Neural crest cell (in vitro differentiated cells): Measurements from ENCODE around the gene MFSD8. TPM values are rescaled to one million over a fixed set of nuclear protein-coding genes. Genes with fewer than 3 reads are reported as not detected.

Experiments used
- DNase-seq: peaks from one replicate; pipeline ENCODE4 v3.0.0; 2021; ENCODE audit warnings: low read depth, mixed read lengths, low spot score
- H3K27ac Mint-ChIP-seq: one replicate; pipeline ENCODE4 v1.8.0; 2021; ENCODE audit warnings: mild to moderate bottlenecking, mixed read lengths; ENCODE audit not compliant: unreplicated experiment
- H3K27me3 Mint-ChIP-seq: 2 replicates; pipeline ENCODE4 v1.8.0; 2021; ENCODE audit warnings: low read depth, mild to moderate bottlenecking, mixed read lengths
- H3K36me3 Mint-ChIP-seq: 2 replicates; pipeline ENCODE4 v1.8.0; 2021; ENCODE audit warnings: low read depth, mild to moderate bottlenecking, mixed read lengths
- H3K4me1 Mint-ChIP-seq: 2 replicates; pipeline ENCODE4 v1.8.0; 2021; ENCODE audit warnings: mixed read lengths
- H3K4me3 Mint-ChIP-seq: one replicate; pipeline ENCODE4 v1.8.0; 2021; ENCODE audit warnings: mild to moderate bottlenecking, mixed read lengths
- H3K9me3 Mint-ChIP-seq: 2 replicates; pipeline ENCODE4 v1.8.0; 2021; ENCODE audit warnings: mixed read lengths
- total RNA-seq: library from RNA; stranded (reverse); gene quantifications from 2 replicates; pipeline ENCODE4 v1.2.1, GENCODE V29; 2021
- TF ChIP-seq, protein P1 (sequence below): fragments of 200-600 bp; sonication (generic); conservative IDR thresholded peaks from 2 replicates; pipeline ENCODE4 v1.5.0; 2021; ENCODE audit warnings: antibody characterized with exemption, mild to moderate bottlenecking

The MFSD8 gene
- total RNA-seq, 1 donor from 2014 or later: 17.8 TPM

GRCh38 chr4:127896069-127896468, 68.9 kb downstream of the MFSD8 start:
- peaks cover 27% of the 10 kb centered on the region for H3K36me3 Mint-ChIP-seq
- TF ChIP-seq, protein P1, sequence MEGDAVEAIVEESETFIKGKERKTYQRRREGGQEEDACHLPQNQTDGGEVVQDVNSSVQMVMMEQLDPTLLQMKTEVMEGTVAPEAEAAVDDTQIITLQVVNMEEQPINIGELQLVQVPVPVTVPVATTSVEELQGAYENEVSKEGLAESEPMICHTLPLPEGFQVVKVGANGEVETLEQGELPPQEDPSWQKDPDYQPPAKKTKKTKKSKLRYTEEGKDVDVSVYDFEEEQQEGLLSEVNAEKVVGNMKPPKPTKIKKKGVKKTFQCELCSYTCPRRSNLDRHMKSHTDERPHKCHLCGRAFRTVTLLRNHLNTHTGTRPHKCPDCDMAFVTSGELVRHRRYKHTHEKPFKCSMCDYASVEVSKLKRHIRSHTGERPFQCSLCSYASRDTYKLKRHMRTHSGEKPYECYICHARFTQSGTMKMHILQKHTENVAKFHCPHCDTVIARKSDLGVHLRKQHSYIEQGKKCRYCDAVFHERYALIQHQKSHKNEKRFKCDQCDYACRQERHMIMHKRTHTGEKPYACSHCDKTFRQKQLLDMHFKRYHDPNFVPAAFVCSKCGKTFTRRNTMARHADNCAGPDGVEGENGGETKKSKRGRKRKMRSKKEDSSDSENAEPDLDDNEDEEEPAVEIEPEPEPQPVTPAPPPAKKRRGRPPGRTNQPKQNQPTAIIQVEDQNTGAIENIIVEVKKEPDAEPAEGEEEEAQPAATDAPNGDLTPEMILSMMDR: no peak
- no peaks in the 10 kb centered on the region for H3K9me3 Mint-ChIP-seq
- H3K4me1 Mint-ChIP-seq: no peaks in the 10 kb centered on the region
- H3K27me3 Mint-ChIP-seq: no peaks in the 10 kb centered on the region
- DNase-seq: no peak
- H3K27ac Mint-ChIP-seq: no peak overlapping the region
- no peak overlapping the region for H3K4me3 Mint-ChIP-seq

- H3K27me3 Mint-ChIP-seq: no peaks in the 10 kb centered on the region
- no peak for DNase-seq
- no peak overlapping the region for H3K27ac Mint-ChIP-seq
- TF ChIP-seq, protein P1: no peak
- H3K4me1 Mint-ChIP-seq: peaks cover 10% of the 10 kb centered on the region
- H3K9me3 Mint-ChIP-seq: no peaks in the 10 kb centered on the region
- no peak overlapping the region for H3K4me3 Mint-ChIP-seq
- peaks cover 19% of the 10 kb centered on the region for H3K36me3 Mint-ChIP-seq
These were observed 75.1 kb downstream of the MFSD8 start for GRCh38 chr4:127889903-127890302.

DNA sequence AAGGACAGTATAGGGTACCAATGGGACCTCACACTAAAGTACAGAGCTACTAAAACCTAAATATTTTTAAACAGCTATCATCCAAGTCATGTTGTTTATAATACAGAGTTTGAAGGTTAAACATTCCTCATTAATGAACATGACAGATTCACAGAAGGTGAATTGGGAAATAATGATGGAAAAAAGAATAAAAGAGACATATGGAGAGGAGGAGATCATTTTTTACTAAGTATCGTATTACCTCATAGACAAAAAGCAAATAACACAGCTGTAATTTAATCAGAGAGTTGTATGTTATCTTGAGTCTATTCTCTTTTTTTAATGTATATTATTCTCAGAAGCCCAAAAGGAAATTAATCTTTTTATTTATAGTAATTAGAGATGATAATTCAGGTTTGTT, 76.4 kb downstream of the MFSD8 start:
- Mint-ChIP-seq H3K4me1 (peaks cover 10% of the 10 kb centered on the region), H3K36me3 (peaks cover 17% of the 10 kb centered on the region), H3K27me3 (no peaks in the 10 kb centered on the region), H3K9me3 (no peaks in the 10 kb centered on the region), H3K4me3 (no peak overlapping the region), H3K27ac (no peak overlapping the region)
- TF ChIP-seq, protein P1: no peak
- DNase-seq: no peak

GRCh38 chr4:127881563-127881864, 83.5 kb downstream of the MFSD8 start:
- H3K9me3 Mint-ChIP-seq: no peaks in the 10 kb centered on the region
- H3K27ac Mint-ChIP-seq: peak overlapping the region; percentile 99
- H3K27me3 Mint-ChIP-seq: no peaks in the 10 kb centered on the region

DNA sequence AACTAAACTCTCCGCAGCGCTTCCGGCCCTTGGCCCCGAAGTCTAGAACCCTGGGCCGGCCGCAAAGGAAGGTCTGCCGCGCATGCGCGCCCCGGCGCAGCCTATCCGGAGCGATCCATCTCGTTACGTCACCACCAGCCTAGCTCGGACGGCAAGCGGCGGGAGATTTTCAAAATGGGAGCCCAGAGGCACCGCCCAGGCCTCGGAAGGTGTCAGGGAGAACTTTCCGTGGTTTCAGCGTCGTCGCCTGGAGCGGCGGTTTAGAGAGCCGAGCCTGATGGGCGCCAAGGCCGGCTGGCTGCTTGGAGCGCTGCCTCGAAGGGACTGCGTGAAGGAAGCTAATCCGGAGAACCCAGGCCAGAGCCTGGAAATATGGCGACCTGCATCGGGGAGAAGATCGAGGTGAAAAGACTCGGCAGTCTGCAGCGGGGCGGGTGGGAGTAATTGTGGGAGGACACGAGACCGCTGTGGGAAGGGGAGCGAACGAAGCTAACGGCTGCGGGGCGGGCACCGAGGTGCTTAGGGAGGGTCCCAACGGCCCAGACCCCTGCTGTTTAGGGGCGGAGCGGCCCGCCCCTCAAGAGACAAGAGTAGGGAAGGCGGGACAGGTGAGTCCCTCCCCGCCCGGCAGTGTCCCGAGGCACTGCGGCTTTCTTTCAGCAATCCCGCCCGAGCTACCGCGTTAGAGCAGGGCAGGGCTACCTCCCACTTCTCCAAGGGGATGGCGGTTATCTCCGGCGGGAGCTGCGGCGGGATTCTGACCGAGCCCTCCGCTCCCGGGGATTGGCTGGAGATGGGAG, 84.0 kb downstream of the MFSD8 start, which contains the start of gene PLK4:
PLK4 (plus strand) TSS at position 131 of the 800 bp plus-strand sequence; CDS start at position 373, 242 bp downstream.
- H3K4me3 Mint-ChIP-seq: peak within 1 kb of the TSS; percentile 96
- peaks cover 12% of the 10 kb centered on the region for H3K36me3 Mint-ChIP-seq
- peak within 1 kb of the TSS; percentile 99 for H3K27ac Mint-ChIP-seq
- H3K4me1 Mint-ChIP-seq: peaks cover 23% of the 10 kb centered on the region
- no peaks in the 10 kb centered on the region for H3K9me3 Mint-ChIP-seq
- TF ChIP-seq, protein P1: no peak
- no peaks in the 10 kb centered on the region for H3K27me3 Mint-ChIP-seq
- DNase-seq: peak; percentile 89

More at GRCh38 chr4:127881563-127881864, 83.5 kb downstream of the MFSD8 start:
- TF ChIP-seq, protein P1: no peak
- H3K4me1 Mint-ChIP-seq: peaks cover 27% of the 10 kb centered on the region
- DNase-seq: no peak
- H3K4me3 Mint-ChIP-seq: peak overlapping the region; percentile 96
- peaks cover 15% of the 10 kb centered on the region for H3K36me3 Mint-ChIP-seq
